Measurements from ENCODE around the gene PLA2G15.
A peak's percentile ranks its signal among the peaks of the same experiment; 100 is the strongest.

DNA sequence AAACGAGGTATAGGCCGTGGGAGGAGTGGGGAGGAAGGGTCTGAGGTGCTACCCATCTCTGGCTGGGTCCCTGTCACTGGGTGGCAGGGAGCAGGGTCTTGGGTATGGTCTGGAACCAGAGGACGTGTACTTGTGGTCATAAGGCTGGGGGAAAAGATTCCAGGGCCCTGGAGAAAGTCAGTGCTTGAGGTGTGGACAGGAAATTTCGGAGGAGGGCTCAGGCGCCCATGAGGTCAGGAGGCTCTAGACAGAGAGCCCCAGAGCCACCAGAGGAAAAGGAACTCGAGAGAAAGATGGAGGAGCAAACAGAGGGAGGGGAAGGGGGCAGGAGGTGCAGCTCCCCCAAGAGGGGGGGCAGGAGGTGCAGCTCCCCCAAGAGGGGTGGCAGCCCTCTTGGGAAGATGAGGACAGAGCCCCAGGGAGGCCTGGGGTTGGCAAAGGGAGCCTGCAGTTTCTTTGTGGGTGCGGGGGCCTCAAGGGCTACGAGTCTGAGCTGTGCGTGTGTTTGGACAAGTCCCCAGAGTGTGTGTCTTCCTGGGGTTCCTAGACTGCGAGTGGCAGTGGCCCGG is 18.5 kb downstream of the PLA2G15 start:
- TF ChIP-seq POLR2A (IDR thresholded peaks at IDR 0.05) = no peak
- TF ChIP-seq CTCF (IDR thresholded peaks at IDR 0.05) = peak in 1 of 3 donors; percentile 20
